CD4-positive, alpha-beta T cell treated with Interferon alpha-2 for 1 hour (primary cell): Measurements from ENCODE around the gene FILIP1L.
"Not testable (repeated sequence)": the region's sequence is repeated elsewhere in the genome, so short reads cannot be mapped to it uniquely, and the experiment has no call there.

Experiments used
- DNase-seq, 2 donors: peaks; one replicate each; pipeline ENCODE4 v3.0.0-alpha.2; 2020 to 2022

Gene FILIP1L

DNA sequence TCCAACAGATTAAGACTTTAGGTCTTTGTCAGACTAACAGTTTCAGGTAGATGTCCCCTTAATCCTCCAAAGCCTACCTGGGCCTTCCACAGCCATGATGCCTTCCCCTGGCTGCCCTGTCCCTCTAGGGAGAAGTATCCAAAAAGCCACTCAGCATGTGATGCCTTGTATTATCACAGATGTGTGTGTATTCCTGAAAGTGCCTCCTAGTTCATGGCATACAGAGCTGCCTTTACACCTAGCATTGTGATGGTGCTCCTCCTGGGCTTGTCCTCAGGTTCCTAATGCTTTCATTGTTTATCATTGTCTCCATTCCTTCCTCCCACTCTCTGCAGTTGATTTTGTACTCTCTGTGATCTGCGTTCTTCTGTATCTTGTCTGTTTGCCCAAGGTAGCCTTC lies 253.1 kb downstream of the FILIP1L start:
- no peak for DNase-seq

DNA sequence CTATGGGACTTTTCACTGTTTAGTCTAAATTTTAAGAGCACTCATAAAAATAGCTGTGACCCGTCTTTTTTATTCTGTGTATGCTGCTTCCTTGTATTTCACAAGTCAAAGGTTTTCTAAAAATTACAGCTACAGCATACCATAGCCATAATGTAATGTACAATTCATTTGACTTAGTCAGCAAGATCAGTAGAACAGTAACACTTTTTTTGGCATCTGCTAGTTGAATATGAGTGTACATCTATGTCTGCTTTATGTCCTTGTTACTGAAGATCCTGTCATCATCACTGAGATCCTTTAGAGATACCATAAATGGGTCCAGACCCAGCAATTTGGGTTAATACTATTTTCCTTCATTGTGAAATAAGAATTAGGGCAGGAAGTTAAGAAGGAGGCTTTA lies 254.5 kb downstream of the FILIP1L start:
- no peak for DNase-seq

DNA sequence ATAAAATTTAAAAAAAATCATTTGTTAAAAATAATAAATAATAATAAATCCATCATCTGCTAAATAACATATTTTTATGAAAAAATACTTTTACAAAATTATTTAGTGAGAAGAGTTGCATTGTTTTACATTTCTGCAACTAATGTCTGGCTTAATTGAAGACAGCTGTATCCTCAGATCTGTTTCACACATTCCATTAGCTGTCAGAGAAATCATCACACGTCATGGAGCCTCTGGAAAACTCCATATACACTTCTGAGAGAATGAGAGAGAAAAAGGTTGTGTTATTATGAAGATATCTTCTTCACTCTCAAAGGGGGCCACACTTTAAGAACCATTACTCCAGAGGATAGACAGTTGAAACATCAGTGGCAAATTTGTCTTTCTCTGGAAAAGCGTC lies 255.8 kb downstream of the FILIP1L start:
- DNase-seq = no peak

DNA sequence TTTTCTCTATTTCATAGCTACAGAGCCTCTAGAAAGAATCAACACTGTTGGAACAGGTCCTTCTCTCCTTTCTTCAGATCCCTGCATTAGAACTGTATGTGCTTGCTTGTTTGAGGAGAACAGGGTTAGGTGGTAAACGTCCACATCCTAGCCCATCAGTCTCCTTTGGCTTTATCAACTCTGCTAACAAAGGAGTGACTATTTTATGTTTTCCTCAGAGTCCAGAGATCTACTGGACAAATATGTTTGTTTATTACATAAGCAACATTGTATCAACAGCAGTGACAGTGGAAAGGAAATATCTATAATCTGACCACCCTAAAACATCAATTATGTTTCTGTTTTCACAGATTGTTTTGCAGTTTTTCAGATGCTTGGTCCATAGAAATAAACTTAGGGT lies 257.0 kb downstream of the FILIP1L start:
- DNase-seq = no peak

DNA sequence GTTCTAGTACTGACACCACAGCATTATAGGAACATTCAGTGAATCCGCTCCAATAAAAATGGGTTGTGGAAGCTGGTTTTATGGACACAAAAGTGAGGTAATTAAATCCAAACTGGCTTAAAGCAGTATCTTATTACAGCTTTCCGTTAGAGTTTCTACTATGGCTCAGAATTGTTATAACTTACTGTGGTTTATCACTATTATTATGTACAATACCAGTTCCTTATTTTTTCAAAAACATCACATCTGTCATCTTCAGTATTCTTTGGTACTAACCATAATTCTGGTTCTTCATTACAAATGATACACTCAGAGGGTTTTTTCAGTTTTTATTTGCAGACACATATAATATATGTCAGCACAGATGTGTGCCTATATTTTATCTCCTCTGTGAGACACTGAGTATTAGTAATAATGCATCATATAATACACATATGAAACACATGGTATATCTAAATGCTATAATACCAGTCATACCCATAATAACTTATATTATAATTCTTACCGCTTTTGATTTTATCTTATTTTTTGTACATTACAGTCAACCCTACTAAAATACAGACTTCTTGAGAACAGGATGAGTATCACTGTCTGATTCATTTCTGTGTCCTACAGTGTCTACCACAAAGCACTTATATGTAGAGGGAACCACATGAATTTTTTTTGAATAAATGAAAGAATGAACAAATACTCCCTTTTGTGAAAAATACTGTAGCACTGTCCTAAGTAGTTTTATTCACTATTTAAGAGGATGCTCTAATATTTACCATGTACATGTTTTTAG lies 257.7 kb downstream of the FILIP1L start:
- DNase-seq = no peak

DNA sequence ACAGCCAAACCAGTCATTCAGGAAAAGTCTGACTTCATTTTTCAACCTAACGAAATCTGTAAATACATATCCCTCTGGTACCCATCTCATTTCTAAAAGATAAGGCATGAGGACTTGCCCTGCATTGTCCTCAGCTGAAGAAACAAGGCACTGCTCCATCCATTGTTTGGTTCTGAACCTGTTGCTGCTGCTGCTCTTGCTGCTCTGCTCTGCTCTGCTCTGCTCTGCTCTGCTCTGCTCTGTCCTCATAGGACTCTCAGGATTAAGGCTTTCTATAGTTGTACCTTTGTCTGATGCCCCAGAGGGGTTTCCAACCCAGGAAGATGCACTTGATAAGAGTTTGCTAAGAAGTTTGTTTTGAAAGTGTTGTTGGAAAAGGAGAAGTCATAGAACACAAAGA lies 258.4 kb downstream of the FILIP1L start:
- DNase-seq = no peak

DNA sequence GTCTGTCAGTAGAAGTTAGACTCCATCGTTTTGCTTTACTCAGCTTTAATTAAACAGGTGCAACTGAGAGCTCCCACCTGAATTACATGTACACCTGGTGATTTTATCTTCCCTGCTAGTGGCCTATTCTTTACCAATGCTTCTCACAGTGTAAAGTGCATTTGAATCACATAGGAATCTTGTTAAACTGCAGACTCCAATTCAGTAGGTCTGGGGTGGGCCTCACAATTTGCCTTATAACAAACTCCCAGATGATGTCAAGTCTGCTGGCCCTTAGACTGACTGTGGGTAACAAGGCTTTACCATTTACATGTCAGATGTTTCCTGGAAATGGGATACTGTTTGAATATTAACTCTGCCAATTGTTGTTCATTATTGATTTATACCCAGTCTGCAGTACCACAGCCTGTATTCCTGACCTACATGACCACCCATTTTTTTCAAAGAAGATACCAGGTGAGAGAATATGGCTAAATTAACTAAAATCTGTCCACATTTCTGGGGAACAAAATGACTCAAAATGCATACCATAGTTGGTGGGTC lies 259.5 kb downstream of the FILIP1L start:
- DNase-seq = no peak

DNA sequence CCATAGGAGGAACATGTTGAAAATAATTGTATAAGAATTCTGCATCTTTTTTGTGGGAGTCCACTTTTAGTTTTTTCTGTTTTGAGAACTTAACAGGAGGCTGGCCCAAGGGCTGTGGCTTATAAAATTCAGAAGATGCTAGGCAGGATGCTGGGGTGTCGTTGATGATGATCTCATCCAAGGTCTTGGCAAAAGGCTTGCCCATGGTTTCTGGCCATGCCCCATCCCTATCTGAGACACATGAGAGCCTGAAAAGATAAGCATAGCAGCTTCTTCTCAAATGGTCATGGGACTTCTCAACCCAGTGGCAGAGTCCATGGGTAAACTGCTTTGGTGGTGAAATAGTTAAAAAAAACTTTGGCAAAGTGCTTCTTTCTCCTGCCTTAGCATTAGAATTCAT lies 261.4 kb downstream of the FILIP1L start:
- no peak for DNase-seq

DNA sequence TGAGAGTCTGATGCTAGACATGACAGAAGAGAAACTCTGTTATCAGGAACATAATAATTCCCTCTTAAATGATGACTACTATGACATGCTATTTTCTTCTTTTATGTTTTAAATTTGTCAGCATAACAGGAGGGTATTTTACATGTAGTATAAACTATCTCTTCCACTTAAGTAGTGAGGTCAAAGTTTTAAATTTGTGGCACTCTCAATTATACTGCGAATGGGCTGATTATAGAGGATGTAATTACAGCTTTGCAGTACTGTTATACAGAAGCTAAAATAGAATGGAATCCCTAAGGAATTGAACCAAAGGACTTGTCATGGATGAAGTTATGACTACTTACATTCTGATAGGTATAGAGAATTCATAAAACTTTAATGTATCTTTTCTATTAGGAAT lies 262.3 kb downstream of the FILIP1L start:
- DNase-seq = no peak

DNA sequence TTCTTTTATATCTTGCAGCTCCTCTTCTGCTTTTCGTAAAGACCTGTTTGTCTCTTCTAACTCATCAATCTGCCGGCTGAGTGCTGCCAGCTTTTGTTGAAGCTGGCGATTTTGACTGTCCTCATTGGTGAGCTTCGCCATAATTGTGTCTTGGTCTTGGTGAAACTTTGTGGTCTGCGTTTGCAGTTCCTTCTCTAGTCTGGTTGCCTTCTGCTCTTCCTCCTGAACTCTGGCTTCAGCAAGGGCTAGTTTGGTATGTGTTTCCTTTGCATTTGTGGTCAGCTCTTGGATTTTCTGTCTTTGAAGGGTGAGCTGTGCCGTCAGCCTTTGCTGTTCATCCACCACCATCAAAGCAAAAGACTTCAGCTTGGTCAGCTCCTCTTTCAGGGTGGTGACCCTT lies 263.7 kb downstream of the FILIP1L start:
- no peak for DNase-seq

DNA sequence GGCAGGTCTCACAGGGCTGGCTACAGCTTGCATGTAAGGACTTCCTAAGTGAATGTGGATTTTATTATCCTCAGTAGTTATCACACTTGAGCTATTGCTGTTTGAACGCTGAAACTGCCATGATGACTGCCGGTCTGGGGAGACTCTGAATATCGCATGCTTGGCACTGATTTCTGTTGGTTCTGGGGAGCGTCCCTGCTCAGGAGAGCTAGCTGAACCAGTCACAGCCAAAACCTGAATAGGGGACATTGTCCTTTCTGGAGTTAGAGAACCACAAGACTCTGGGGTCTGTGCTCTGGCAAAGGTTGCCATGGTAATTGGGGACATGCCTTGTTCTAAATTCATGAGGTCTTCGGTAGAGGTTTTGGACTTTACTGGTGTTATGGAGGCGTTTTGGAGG lies 265.9 kb downstream of the FILIP1L start:
- no peak for DNase-seq

DNA sequence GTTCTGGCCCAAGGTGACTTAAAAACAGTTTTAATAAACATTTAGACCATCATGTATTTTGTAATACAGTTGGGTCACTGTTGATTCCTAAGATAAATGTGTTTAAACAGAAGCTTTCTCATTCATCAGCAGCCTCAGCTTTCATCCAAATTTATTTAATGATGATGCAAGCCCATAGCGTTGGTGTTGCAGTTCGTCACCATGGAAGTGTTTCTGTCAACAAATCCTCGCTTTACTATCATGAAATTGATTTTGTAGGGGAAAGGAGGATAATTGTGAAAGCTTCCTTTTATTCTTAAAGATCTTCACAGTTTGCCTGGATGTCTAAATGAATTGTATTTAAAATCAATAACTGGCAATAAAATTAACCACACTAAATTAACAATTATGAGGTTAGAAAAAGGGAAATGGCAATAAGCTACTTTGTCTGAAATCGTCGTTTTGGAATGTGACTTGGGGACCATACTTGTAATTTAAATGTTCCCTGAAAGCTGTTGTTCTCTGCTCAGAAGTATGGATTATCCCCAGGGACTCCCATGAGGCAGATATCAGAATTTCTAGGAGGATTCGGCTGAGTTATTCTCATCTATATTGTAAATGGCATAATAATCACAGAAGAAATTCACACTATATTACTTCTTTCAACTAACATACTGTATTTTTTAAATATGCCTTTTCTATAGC lies 267.7 kb downstream of the FILIP1L start:
- no peak for DNase-seq

DNA sequence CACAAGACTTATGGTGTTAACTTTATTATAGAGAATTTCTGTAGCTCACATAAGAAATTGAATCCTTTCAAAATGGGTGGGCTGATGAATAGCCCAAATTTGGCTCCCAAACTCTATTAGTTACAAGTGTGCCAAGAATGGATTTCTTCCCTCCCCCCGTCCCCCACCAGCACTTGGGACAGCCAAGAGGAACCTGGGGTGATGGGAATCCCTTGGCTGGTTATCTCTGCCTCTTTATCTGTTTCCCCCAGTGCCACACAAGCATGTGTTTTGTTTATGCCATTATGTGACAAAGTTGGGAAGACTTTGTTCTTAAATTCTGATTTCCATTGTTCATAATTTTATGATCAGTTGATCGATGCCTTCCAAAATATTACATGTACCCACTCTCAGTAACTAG lies 268.3 kb downstream of the FILIP1L start:
- DNase-seq = no peak

DNA sequence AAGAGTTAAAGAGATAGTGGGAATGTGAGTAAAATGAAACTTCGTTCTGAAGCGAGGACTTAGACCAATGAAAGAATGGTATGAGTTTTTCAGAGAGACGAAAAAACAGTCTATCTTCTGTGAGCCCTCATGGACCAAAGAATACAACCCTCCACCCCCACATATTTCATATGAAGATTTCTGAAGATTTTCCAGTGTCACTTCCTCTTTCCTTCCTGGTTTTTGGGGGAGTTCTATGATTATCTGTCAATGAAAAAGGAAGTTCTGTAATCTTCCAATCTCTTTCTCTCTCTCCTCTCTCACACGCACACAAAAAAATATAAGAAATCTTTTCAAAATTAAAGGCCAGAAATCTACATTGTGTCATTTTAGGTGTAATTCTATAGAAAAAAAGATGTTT lies 269.0 kb downstream of the FILIP1L start:
- DNase-seq = no peak

DNA sequence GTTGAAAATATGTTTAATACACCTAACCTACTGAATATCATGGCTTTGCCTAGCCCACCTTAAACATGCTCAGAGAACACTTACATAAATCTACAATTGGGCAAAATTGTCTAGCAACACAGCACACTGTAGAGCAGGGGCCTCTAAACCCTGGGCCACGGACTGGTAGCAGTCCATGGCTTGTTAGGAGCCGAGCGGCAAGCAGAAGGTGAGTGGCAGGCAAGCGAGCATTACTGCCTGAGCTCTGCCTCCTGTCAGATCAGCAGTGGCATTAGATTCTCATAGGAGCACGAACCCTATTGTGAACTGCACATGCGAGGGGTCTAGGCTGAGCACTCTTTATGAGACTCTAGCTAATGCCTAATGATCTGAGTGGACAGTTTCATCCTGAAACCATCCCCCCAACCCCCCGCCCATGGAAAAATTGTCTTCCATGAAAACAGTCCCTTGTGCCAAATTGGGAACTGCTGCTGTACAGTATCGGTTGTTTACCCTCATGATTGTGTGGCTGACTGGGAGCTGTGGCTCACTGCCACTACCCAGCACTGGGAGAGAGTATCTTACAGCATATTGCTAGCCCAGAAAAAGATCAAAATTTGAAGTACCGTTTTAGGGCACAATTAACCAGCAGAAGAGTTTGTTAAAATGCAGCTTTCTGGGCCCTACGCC lies 270.6 kb downstream of the FILIP1L start:
- DNase-seq = no peak

DNA sequence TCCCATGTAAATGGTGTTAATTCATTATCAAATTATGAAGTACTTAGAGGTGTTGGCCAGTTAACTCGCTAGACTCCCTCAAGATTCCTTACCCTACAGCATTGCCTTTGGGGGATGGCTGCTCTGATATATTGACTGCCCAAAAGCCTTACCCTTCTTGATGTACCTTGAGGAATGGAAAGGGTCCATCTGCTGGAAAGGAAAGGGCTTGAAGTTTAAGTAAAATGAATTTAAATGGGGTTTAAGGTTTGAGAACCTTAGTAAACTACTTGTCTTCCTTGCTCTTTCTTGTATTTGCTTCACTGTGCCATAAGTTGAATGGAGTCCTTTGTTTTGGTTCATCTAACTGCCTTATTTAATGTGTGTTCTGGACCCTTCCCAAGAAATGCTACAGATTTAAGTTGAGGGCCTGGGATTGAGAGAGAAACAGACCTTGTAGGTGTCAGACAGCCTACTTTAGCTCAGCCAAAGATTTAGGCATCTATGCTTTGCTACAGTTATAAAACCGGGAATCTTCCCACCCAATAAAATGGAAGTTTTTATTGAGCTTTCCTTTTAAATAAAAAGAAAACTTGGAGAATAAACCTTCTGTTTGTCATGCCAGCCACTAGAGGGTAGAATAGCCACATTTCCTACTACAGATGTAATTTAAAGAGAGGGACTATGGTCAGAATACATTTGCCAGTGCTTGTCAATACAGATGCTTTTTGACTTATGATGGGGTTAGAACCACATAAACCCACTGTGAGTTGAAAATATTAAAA lies 271.3 kb downstream of the FILIP1L start:
- no peak for DNase-seq

DNA sequence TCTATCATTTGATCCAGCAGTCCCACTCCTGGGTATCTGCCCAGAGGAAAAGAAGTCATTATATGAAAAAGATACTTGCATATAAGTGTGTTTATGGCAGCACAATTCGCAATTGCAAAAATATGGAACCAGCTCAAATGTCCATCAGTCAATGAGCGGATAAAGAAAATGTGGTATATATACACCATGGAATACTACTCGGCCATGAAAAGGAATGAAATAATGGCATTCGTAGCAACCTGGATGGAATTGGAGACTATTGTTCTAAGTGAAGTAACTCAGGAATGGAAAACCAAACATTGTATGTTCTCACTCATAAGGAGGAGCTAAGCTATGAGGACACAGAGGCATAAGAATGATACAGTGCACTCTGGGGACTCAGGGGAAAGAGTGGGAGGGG lies 272.4 kb downstream of the FILIP1L start:
- not testable (repeated sequence) for DNase-seq

DNA sequence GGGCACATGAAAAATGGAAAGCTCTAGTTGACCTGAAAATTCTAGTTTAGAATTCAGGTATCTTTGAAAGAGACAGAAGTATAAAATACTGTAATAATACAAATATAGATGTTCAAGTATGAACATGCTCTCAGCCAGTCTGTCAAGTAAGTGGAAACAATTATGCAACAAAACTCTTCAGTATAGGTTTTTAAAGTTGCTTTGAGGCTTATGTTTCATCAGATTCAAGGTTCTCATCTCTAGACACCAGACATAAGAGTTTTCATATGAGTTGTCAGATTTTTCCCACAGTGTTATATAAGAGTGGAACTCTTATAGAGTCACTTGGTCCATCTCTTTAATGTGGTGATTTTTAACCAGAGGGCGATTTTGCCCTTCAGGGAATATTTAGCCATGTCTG lies 274.7 kb downstream of the FILIP1L start:
- no peak for DNase-seq

DNA sequence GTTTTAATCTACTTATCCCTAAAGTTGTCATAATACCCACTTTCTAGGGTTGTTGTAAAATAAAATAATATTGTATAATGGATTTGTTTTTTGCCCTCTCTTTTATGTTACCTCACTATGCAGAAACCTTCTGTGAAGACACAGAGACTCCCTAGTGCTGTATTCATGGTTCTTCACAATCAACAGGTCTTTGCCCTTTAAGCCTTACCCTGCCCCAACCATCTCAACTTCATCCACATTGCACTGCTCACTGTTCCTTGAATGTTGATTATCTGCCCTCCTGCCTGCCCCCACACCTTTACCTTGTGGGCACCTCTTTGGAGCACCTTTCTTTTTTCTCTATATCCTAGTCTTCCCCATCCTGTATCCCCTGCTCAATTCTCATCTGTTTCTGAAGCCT lies 275.5 kb downstream of the FILIP1L start:
- DNase-seq = no peak

DNA sequence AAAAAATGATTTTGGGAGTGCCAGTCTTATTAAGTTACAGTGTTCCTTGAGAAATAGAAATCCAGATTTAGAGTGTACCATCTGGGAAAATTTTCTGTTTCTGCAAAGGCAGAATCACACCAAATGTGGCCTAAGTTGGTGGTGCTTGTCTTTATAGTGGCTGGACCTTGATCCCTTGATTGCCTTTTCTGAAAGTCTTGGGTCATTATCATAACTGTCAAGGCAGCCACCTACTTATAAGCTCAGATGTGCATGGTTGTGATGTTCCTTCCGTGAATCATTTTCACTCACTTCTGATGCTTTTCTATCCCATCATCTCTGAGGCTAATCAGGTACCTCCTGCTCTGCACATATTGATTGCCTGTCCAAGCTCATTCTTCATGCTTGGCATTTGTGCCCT lies 276.6 kb downstream of the FILIP1L start:
- no peak for DNase-seq

DNA sequence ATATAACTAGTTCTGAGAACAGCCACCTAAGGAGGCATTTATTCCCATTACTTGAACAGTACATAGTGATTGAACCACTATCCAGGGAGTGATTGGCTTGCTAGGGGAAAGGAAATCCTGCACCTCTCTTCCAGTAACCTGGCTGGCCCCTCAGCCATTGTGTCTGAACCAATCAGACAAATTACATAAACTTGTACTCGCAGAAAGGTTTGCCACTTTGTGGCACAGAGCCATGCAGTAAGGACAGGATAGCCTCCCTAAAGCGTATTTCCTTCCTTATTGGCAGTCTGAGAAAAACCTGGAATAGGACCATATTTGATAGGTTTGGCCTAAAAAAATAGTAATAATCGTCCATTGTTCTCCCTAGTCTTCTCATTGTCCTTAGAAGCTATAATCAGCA lies 277.6 kb downstream of the FILIP1L start:
- no peak for DNase-seq

DNA sequence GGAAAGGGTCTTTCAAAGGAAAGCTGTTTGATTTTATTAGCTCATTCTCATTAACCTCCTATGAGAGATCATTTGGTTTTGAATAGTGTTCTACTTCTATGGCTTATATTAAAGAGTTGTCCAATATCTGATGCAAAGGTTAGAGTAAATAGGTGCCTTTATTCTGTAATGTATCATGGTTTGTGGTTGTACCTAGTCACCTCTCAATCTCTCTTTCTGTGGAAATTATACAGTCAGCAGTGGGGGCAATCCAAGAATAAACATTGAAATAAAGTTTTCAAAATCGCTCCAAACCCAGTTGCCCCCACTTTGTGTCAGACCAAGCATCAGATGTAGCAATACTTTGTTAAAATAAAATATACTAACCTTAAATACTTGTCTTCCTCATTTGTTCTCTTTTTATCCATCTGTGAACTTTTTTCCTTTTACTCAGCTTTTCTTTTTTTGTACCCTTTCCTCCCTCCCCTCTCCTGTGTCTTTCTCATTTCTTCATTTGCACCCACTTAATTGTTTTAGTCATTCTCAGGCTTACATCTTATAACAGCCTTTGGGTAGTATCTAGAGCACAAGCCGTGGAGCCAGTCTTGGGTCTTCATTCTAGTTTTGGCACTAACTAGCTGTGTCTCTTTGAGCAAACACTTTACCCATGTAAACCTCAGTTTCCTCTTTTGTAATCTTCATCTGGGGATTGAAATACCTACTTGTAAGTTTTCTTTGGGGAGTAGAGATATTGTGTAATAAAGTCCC lies 279.9 kb downstream of the FILIP1L start:
- no peak for DNase-seq
